K562 (cell line): ENCODE data around the gene KLHL24. TPM values are rescaled to one million over a fixed set of nuclear protein-coding genes. Genes with fewer than 3 reads are reported as not detected.

Experiments
- ATAC-seq: fragments of 200-7000 bp; cut with Tn5 transposase; 3 replicates; pipeline ENCODE4 v1.9.1; 2020; ENCODE audit warnings: moderate library complexity
- BruUV-seq: library from RNA; stranded (reverse); fragments of 400-500 nt; replicated peaks from 2 replicates; lab custom pipeline; 2021; lab: Mats Ljungman, UMichigan
- CTCF ChIA-PET: fragments of 300-600 bp; formaldehyde crosslinking; extraction: SDS; loops from one replicate; lab custom pipeline; 2021; ENCODE audit warnings: low intra/inter-chr PET ratio; lab: Yijun Ruan, JAX
- POLR2A ChIA-PET: fragments of 300-600, 350-650 bp; sonication (Branson Sonifier 250); formaldehyde crosslinking; extraction: SDS; loops from one replicate; lab custom pipeline; 2021; ENCODE audit warnings: antibody characterized with exemption, inconsistent platforms; lab: Yijun Ruan, JAX
- DNase-seq, 4 experiments: peaks; one replicate each; pipeline versions ENCODE4 v3.0.0 to v3.0.0-alpha.2; 2011 to 2018; ENCODE audit warnings: low spot score in 3 of 4, mixed read lengths in 3 of 4; ENCODE audit errors: extremely low read depth in 1 of 4
- FAIRE-seq: peaks from 2 replicates; lab custom pipeline; 2011; peaks lifted over from hg19 to GRCh38; lab: Jason Lieb, UNC
- H2AFZ ChIP-seq: 2 replicates; pipeline ENCODE4 v1.6.0; 2011; ENCODE audit warnings: low read depth, low read length, control low read depth, inconsistent platforms
- H3K27ac ChIP-seq: fragments of 200-600 bp; 3 replicates; pipeline ENCODE4 v1.8.0; 2011; ENCODE audit warnings: low read depth, mild to moderate bottlenecking, control low read depth, inconsistent platforms, low read length, moderate library complexity, mixed read lengths; ENCODE audit errors: extremely low read depth
- H3K27me3 ChIP-seq, 2 experiments: fragments of 300-600 bp in 1 of 2; 2 replicates in 1 of 2; 3 replicates in 1 of 2; pipeline versions ENCODE4 v1.6.0 to v1.8.0; 2011; ENCODE audit warnings: inconsistent platforms in 2 of 2, low read length in 2 of 2, mild to moderate bottlenecking in 1 of 2, mixed read lengths in 1 of 2, moderate library complexity in 1 of 2; ENCODE audit not compliant: control insufficient read depth in 2 of 2, insufficient read depth in 2 of 2
- H3K36me3 ChIP-seq: fragments of 300-600 bp; 3 replicates; pipeline ENCODE4 v1.8.0; 2011; ENCODE audit warnings: mild to moderate bottlenecking, low read length, inconsistent platforms; ENCODE audit not compliant: control insufficient read depth, insufficient read depth
- H3K4me1 ChIP-seq, 2 experiments: fragments of 200-600 bp in 1 of 2; replicated peaks in 1 of 2; 2 replicates in 1 of 2; 3 replicates in 1 of 2; pipeline versions ENCODE4 v1.5.1 to v1.8.0; 2011; ENCODE audit warnings: inconsistent platforms in 2 of 2, low read length in 2 of 2, mild to moderate bottlenecking in 1 of 2, mixed read lengths in 1 of 2, moderate library complexity in 1 of 2; ENCODE audit not compliant: control insufficient read depth in 2 of 2, insufficient read depth in 2 of 2
- H3K4me2 ChIP-seq: 2 replicates; pipeline ENCODE4 v1.6.1; 2011; ENCODE audit warnings: low read length, control low read depth, inconsistent platforms, mixed read lengths; ENCODE audit not compliant: insufficient read depth
- H3K4me3 ChIP-seq: fragments of 200-600 bp; sonication (generic), shearing (Covaris generic); 2 replicates; pipeline ENCODE4 v1.5.1; 2016; ENCODE audit warnings: control low read depth, inconsistent platforms
- H3K79me2 ChIP-seq: fragments of 200-600 bp; 3 replicates; pipeline ENCODE4 v1.8.0; 2011; ENCODE audit warnings: low read length, inconsistent platforms; ENCODE audit not compliant: control insufficient read depth, insufficient read depth
- H3K9ac ChIP-seq, 2 experiments: 2 replicates each; pipeline versions ENCODE4 v1.6.0 to v1.6.1; 2011; ENCODE audit warnings: low read depth in 2 of 2, low read length in 2 of 2, control low read depth in 1 of 2, inconsistent platforms in 1 of 2, mild to moderate bottlenecking in 1 of 2, mixed read lengths in 1 of 2; ENCODE audit not compliant: insufficient read depth in 1 of 2
- H3K9me1 ChIP-seq: one replicate; pipeline ENCODE4 v1.6.0; 2011; ENCODE audit warnings: inconsistent platforms, mild to moderate bottlenecking, low read length, moderate library complexity; ENCODE audit not compliant: control insufficient read depth, insufficient read depth
- H3K9me3 ChIP-seq: replicated peaks from 2 replicates; pipeline ENCODE4 v1.5.1; 2011; ENCODE audit warnings: low read depth, low read length, inconsistent platforms; ENCODE audit not compliant: control insufficient read depth, insufficient read depth
- H4K20me1 ChIP-seq: replicated peaks from 2 replicates; pipeline ENCODE4 v1.6.1; 2011; ENCODE audit warnings: low read length, inconsistent platforms, mixed read lengths; ENCODE audit not compliant: control insufficient read depth, insufficient read depth
- E2F8 ChIP-seq: fragments of 450-650 bp; IDR thresholded peaks from 2 replicates; pipeline ENCODE4 v1.7.1; 2018; ENCODE audit warnings: mild to moderate bottlenecking, low read depth; ENCODE audit not compliant: partially characterized antibody
- RBM25 ChIP-seq: fragments of 200-400 bp; formaldehyde crosslinking; IDR thresholded peaks from 2 replicates; pipeline ENCODE4 v1.6.1; 2018; ENCODE audit warnings: low read length, low read depth, moderate library complexity; ENCODE audit not compliant: severe bottlenecking
- WGBS: fragments of 100-300 bp; shearing (Covaris generic); methylation state at CpG from one replicate; pipeline ENCODE4 v1.1.6; 2016; ENCODE audit warnings: low coverage, mixed read lengths; ENCODE audit not compliant: insufficient coverage; ENCODE audit errors: missing lambda C conversion rate; 5-methylcytosine and 5-hydroxymethylcytosine counted together
- in situ Hi-C: fragments of 300-500 bp; cut with MboI; formaldehyde crosslinking; loops from 4 replicates; pipeline ENCODE4 v1.15.0; 2018; ENCODE audit warnings: inconsistent platforms, mixed read lengths
- intact Hi-C: fragments of 100-400 bp; cut with micrococcal nuclease; formaldehyde crosslinking; loops from 2 replicates; pipeline ENCODE4 v1.14.2; 2022
- polyA plus RNA-seq, 8 experiments: library from polyadenylated mRNA; depleted of rRNA in 4 of 8; stranded (reverse) in 5 of 8; unstranded in 3 of 8; fragments of >200 nt; fragmentation: Nextera tagmentation in 2 of 8; fragmentation: Illumina TruSeq in 1 of 8; extraction: Ambion mirVana in 2 of 8; extraction: Trizol in 1 of 8; gene quantifications; 2 replicates each; pipeline versions ENCODE4 v1.2.1 to v1.2.3, GENCODE V29; 2011 to 2014; ENCODE audit warnings: inconsistent platforms in 1 of 8, missing spikeins in 1 of 8
- total RNA-seq, 7 experiments: library from RNA; depleted of rRNA in 6 of 7; stranded (reverse); fragments of >200 nt in 6 of 7; fragmentation: Illumina TruSeq in 2 of 7; extraction: Trizol in 2 of 7; gene quantifications; 2 replicates each; pipeline versions ENCODE4 v1.2.1 to v1.2.3, GENCODE V29; 2011 to 2021; ENCODE audit warnings: low replicate concordance in 1 of 7

KLHL24 gene
- total and polyA plus RNA-seq, 9 of the 15 experiments (the other 6 are each of a cell fraction or from before 2014, with no cell fraction given) = 3.3 to 21.2 (median 14.2) TPM

DNA sequence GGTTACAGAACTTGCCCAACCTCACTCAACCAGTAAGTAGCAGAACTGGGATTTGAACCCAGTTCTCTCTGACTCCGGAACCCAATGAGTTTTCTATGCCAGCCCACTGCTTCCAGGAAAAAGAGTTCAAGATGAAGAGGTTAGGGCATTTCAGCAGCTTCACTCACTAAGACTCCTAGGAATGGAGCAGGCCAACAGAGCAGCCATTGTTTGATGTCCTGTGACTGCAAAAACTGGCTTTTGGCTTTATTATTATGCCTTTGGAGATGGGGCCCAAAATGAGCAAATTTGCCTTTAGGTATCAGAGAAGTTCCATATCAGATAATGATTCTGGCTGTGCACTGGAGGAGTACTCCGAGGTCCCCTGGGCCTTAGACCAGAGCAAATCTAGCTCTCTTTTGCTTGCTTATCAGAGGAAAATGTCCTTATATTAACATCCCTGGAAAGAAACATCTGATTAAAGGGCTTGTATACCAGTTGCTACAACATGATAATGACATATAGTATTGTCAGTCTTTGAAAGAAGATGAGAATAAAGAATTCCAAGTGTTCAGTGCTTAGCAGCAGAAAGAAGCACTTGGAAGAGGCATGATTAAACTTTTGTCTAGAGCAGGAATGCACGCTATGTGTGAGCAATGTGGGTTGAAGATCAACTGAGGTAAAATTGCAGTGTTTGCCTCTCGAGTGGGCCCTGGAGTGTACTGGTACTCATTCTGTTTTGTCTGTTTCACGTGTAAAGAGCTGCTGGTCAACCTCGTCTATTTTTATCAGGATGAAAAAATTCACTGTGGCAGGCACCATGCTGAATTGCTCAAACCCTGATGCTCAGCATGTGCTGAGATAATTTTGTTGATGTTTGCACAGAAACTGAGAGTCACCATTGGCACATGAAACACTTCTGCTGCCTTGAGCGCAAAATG, 21.8 kb upstream of the KLHL24 start:
- Histone ChIP-seq H2AFZ (peak overlapping the region; percentile 14; the same call in 1 of the 2 replicates), H3K9ac (no peak overlapping the region), H3K27ac (no peak overlapping the region), H3K79me2 (no peaks in the 10 kb centered on the region), H4K20me1 (no peaks in the 10 kb centered on the region), H3K9me3 (no peaks in the 10 kb centered on the region), H3K9me1 (no peaks in the 10 kb centered on the region), H3K4me2 (no peak overlapping the region), H3K4me1 (peaks cover 0 to 5% of the 10 kb centered on the region in 2 experiments; a peak in 2 of 5 replicates), H3K4me3 (no peak overlapping the region), H3K36me3 (no peaks in the 10 kb centered on the region), H3K27me3 (peaks cover 0 to 2% of the 10 kb centered on the region in 2 experiments; a peak in 1 of 5 replicates)
- ChIA-PET POLR2A (interaction anchor here (1.3 to 1.8 kb wide), 2 partner anchors 10 to 11 kb away, joined by 3 to 7 read pairs; no protein-coding TSS in a partner anchor), CTCF (no interaction called here)
- ATAC-seq (no peak), DNase-seq (no peak), FAIRE-seq (no peak)
- WGBS = 18% methylated on average over 7 of the region's 7 CpGs
- intact Hi-C loops = no loop called here
- no TSS peak for BruUV-seq
- peak; percentile 14 for TF ChIP-seq RBM25
- TF ChIP-seq E2F8 = no peak
- in situ Hi-C loops = no loop called here
